Loucy (cell line): ENCODE measurements around the gene HSF5.

Experiments used
- H2AFZ ChIP-seq: fragments of 200-600 bp; sonication (generic); 2 replicates; pipeline ENCODE4 v1.6.0; 2016; ENCODE audit warnings: antibody characterized with exemption, mild to moderate bottlenecking, low read length, moderate library complexity
- H3F3A ChIP-seq: fragments of 200-600 bp; 2 replicates; pipeline ENCODE4 v1.6.0; 2016; ENCODE audit warnings: antibody characterized with exemption, low read depth, mild to moderate bottlenecking
- H3K27me3 ChIP-seq: fragments of 200-600 bp; sonication (generic); 2 replicates; pipeline ENCODE4 v1.6.1; 2014; ENCODE audit warnings: low read length, mild to moderate bottlenecking; ENCODE audit not compliant: insufficient read depth, poor library complexity, severe bottlenecking
- H3K36me3 ChIP-seq: fragments of 200-600 bp; sonication (generic); 2 replicates; pipeline ENCODE4 v1.6.1; 2016; ENCODE audit warnings: low read length; ENCODE audit not compliant: insufficient read depth
- H3K4me1 ChIP-seq: fragments of 200-600 bp; sonication (generic); 2 replicates; pipeline ENCODE4 v1.5.1; 2014; ENCODE audit warnings: low read length, mild to moderate bottlenecking; ENCODE audit not compliant: insufficient read depth, poor library complexity, severe bottlenecking
- H3K4me2 ChIP-seq: fragments of 200-600 bp; sonication (generic); 2 replicates; pipeline ENCODE4 v1.6.0; 2014; ENCODE audit warnings: antibody characterized with exemption, low read length, low read depth, mild to moderate bottlenecking; ENCODE audit not compliant: poor library complexity, severe bottlenecking
- H3K4me3 ChIP-seq: fragments of 200-600 bp; sonication (generic); 2 replicates; pipeline ENCODE4 v1.5.1; 2014; ENCODE audit warnings: low read length, mild to moderate bottlenecking, mixed read lengths; ENCODE audit not compliant: poor library complexity, severe bottlenecking
- H3K79me2 ChIP-seq: fragments of 200-600 bp; sonication (generic); 2 replicates; pipeline ENCODE4 v1.6.1; 2014; ENCODE audit warnings: low read length; ENCODE audit not compliant: insufficient read depth
- H3K9ac ChIP-seq: fragments of 200-600 bp; sonication (generic); 2 replicates; pipeline ENCODE4 v1.6.0; 2014; ENCODE audit warnings: mild to moderate bottlenecking, low read depth, low read length, moderate library complexity; ENCODE audit not compliant: poor library complexity, severe bottlenecking
- H3K9me2 ChIP-seq: fragments of 200-600 bp; sonication (generic); replicated peaks from 2 replicates; pipeline ENCODE4 v1.6.1; 2016; ENCODE audit warnings: low read depth, low read length, mixed read lengths
- H3K9me3 ChIP-seq: fragments of 200-600 bp; sonication (generic); 2 replicates; pipeline ENCODE4 v1.6.1; 2014; ENCODE audit warnings: mild to moderate bottlenecking, antibody characterized with exemption, low read length, low read depth; ENCODE audit not compliant: insufficient read depth
- H4K20me1 ChIP-seq: fragments of 200-600 bp; sonication (generic); 2 replicates; pipeline ENCODE4 v1.6.0; 2014; ENCODE audit warnings: antibody characterized with exemption, low read length, mild to moderate bottlenecking; ENCODE audit not compliant: insufficient read depth, poor library complexity, severe bottlenecking
- CTCF ChIP-seq: fragments of 200-600 bp; sonication (generic); conservative IDR thresholded peaks from 2 replicates; pipeline ENCODE4 v1.5.1; 2014; ENCODE audit warnings: mild to moderate bottlenecking, antibody characterized with exemption, low read length
- EZH2phosphoT487 ChIP-seq: fragments of 200-600 bp; IDR thresholded peaks from 2 replicates; pipeline ENCODE4 v1.6.1; 2018; ENCODE audit warnings: antibody characterized with exemption, mild to moderate bottlenecking, moderate library complexity, borderline replicate concordance

HSF5 gene

GRCh38 chr17:58528443-58528842 lies 40.2 kb upstream of the HSF5 start:
- H3K9me2 ChIP-seq, result no peaks in the 10 kb centered on the region
- no peak overlapping the region for H2AFZ ChIP-seq
- no peaks in the 10 kb centered on the region for H3K36me3 ChIP-seq
- peaks cover 14% of the 10 kb centered on the region for H3K4me1 ChIP-seq
- H3K4me2 ChIP-seq, result no peak overlapping the region
- no peaks in the 10 kb centered on the region for H4K20me1 ChIP-seq
- no peaks in the 10 kb centered on the region for H3K27me3 ChIP-seq
- H3K4me3 ChIP-seq, result no peak overlapping the region
- H3K9me3 ChIP-seq, result no peaks in the 10 kb centered on the region
- TF ChIP-seq EZH2phosphoT487 (no peak), CTCF (no peak)
- no peak overlapping the region for H3K9ac ChIP-seq
- H3F3A ChIP-seq, result no peaks in the 10 kb centered on the region
- no peaks in the 10 kb centered on the region for H3K79me2 ChIP-seq

- Histone ChIP-seq H3K4me3 (no peak overlapping the region), H3K9me2 (no peaks in the 10 kb centered on the region), H3K4me2 (no peak overlapping the region), H3K27me3 (no peaks in the 10 kb centered on the region), H3K9me3 (no peaks in the 10 kb centered on the region), H3K79me2 (no peaks in the 10 kb centered on the region), H3K4me1 (peaks cover 14% of the 10 kb centered on the region), H2AFZ (no peak overlapping the region; the same call in 1 of the 2 replicates), H3K36me3 (no peaks in the 10 kb centered on the region), H3K9ac (no peak overlapping the region), H4K20me1 (no peaks in the 10 kb centered on the region), H3F3A (no peaks in the 10 kb centered on the region)
- no peak for TF ChIP-seq CTCF
- TF ChIP-seq EZH2phosphoT487, result no peak
These were observed 39.7 kb upstream of the HSF5 start for GRCh38 chr17:58527949-58528348.

GRCh38 chr17:58527306-58527705 lies 39.1 kb upstream of the HSF5 start:
- H3K36me3 ChIP-seq, result no peaks in the 10 kb centered on the region
- peak; percentile 53 for TF ChIP-seq CTCF
- TF ChIP-seq EZH2phosphoT487, result no peak
- H2AFZ ChIP-seq, result peak overlapping the region; percentile 35
- peaks cover 14% of the 10 kb centered on the region for H3K4me1 ChIP-seq
- H3K4me3 ChIP-seq, result no peak overlapping the region
- H3F3A ChIP-seq, result no peaks in the 10 kb centered on the region
- H3K9me2 ChIP-seq, result no peaks in the 10 kb centered on the region
- H3K4me2 ChIP-seq, result peak overlapping the region; percentile 7
- H3K9me3 ChIP-seq, result no peaks in the 10 kb centered on the region
- H4K20me1 ChIP-seq, result no peaks in the 10 kb centered on the region
- H3K79me2 ChIP-seq, result no peaks in the 10 kb centered on the region
- peak overlapping the region; percentile 47 for H3K9ac ChIP-seq
- H3K27me3 ChIP-seq, result no peaks in the 10 kb centered on the region
